Left lung (tissue), 10 donors: Measurements from ENCODE around the gene MAPT. TPM values are rescaled to one million over a fixed set of nuclear protein-coding genes. Genes with fewer than 3 reads are reported as not detected.

Source experiments
- ATAC-seq: fragments of 200-7000 bp; cut with Tn5 transposase; one replicate; pipeline ENCODE4 v1.9.1; 2020; ENCODE audit warnings: moderate library complexity
- DNase-seq, 4 donors: peaks; one replicate each; pipeline ENCODE4 v3.0.0-alpha.2; 2013 to 2020
- H3K27ac ChIP-seq, 2 donors: fragments of 200-600 bp; sonication (generic) in 1 of 2; one replicate each; pipeline versions ENCODE4 v1.5.0 to v1.8.0; 2020 to 2021
- H3K27me3 ChIP-seq, 2 donors: fragments of 200-600 bp; sonication (generic) in 1 of 2; one replicate each; pipeline versions ENCODE4 v1.5.0 to v1.8.0; 2020 to 2021
- H3K36me3 ChIP-seq, 2 donors: fragments of 200-600 bp; sonication (generic) in 1 of 2; one replicate each; pipeline versions ENCODE4 v1.5.0 to v1.8.0; 2020 to 2021
- H3K4me1 ChIP-seq, 2 donors: fragments of 200-600 bp; one replicate each; pipeline ENCODE4 v1.8.0; 2021
- H3K4me3 ChIP-seq, 2 donors: fragments of 200-600 bp; sonication (generic) in 1 of 2; one replicate each; pipeline versions ENCODE4 v1.5.0 to v1.8.0; 2020 to 2021; ENCODE audit warnings: mild to moderate bottlenecking in 1 of 2
- H3K9me3 ChIP-seq, 2 donors: fragments of 200-600 bp; sonication (generic) in 1 of 2; one replicate each; pipeline versions ENCODE4 v1.5.0 to v1.8.0; 2020 to 2021
- intact Hi-C, 2 donors: fragments of 100-400 bp; cut with DNase I; formaldehyde crosslinking; loops; one replicate each; pipeline versions ENCODE4 v1.11.2 to v1.14.2; 2022
- polyA plus RNA-seq, 6 donors: library from polyadenylated mRNA; unstranded; fragments of 120-200 nt; gene quantifications; one replicate each; pipeline ENCODE4 v1.2.1, GENCODE V29; 2013; ENCODE audit not compliant: insufficient read length in 6 of 6
- total RNA-seq, 2 donors: library from RNA; stranded (reverse); fragmentation: NEBNext Ultra II Directional; extraction: Animal tissue kit (Norgen Biotek cat#: 25700); gene quantifications; one replicate each; pipeline ENCODE4 v1.2.1, GENCODE V29; 2021
- TF ChIP-seq, protein P1 (sequence below), 2 donors: fragments of 200-600 bp; sonication (generic) in 1 of 2; IDR thresholded peaks; one replicate each; pipeline versions ENCODE4 v1.5.0 to v1.8.0; 2021; ENCODE audit warnings: antibody characterized with exemption in 2 of 2
- donor health status: DM: no; HTN: yes; CAD: no.
- donor health status: DM: no; HTN: no; CAD: no.

MAPT gene
- total and polyA plus RNA-seq, 8 donors: 0.99 to 7.7 (median 5.5) TPM

DNA sequence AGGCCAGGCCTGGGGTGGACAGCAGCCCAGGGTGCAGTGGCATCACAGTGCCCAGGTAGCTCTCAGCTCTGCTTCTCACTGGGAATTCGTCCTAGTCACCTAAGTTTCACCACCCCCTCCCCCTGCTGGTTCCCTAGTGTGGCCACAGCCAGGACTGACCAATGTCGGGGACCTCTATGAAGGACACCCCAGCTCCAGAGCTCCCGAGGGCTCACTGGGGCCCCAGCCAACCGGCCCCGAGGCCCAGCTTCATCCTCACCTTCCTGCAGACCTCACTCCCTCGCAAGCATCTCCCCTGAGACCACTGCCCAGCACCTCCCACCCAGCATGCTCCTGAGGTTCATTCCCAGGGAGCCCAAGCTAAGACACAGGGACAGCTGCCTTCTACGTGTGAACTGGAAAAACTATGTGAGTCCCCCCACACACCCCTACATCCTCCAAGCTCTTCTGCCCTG lies 44.8 kb upstream of the MAPT start:
- H3K27ac ChIP-seq: no peak overlapping the region
- DNase-seq (no peak), ATAC-seq (no peak)
- H3K36me3 ChIP-seq: no peaks in the 10 kb centered on the region
- TF ChIP-seq, protein P1, sequence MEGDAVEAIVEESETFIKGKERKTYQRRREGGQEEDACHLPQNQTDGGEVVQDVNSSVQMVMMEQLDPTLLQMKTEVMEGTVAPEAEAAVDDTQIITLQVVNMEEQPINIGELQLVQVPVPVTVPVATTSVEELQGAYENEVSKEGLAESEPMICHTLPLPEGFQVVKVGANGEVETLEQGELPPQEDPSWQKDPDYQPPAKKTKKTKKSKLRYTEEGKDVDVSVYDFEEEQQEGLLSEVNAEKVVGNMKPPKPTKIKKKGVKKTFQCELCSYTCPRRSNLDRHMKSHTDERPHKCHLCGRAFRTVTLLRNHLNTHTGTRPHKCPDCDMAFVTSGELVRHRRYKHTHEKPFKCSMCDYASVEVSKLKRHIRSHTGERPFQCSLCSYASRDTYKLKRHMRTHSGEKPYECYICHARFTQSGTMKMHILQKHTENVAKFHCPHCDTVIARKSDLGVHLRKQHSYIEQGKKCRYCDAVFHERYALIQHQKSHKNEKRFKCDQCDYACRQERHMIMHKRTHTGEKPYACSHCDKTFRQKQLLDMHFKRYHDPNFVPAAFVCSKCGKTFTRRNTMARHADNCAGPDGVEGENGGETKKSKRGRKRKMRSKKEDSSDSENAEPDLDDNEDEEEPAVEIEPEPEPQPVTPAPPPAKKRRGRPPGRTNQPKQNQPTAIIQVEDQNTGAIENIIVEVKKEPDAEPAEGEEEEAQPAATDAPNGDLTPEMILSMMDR (IDR thresholded peaks at IDR 0.05): no peak
- no peaks in the 10 kb centered on the region for H3K9me3 ChIP-seq
- H3K4me3 ChIP-seq: no peak overlapping the region
- no peaks in the 10 kb centered on the region for H3K4me1 ChIP-seq
- intact Hi-C loops: no loop called here
- H3K27me3 ChIP-seq: peaks cover 0 to 50% of the 10 kb centered on the region in 2 donors

DNA sequence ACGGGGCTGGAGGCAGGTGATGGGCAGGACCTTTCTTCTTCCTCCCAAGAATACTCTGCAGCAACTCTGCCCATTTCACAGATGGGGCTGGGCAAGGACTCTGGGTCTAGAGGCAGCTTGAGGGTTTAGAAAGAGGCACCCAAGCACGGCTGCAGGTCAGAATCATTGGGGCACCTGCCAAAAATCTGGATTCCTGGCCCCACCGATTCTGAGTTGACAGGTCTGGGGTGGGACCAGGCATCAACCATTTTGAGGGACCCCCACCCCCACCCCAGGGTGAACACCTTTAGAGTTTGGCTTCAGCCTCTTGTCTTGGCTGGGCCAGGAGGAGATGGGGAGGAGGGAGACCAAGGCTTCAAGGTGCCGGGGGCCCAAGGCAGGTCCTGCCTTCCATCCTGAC lies 44.3 kb upstream of the MAPT start:
- peaks cover 0 to 55% of the 10 kb centered on the region in 2 donors for H3K27me3 ChIP-seq
- ATAC-seq (no peak), DNase-seq (no peak)
- H3K36me3 ChIP-seq: no peaks in the 10 kb centered on the region
- no peak overlapping the region for H3K4me3 ChIP-seq
- no peaks in the 10 kb centered on the region for H3K4me1 ChIP-seq
- intact Hi-C loops: no loop called here
- TF ChIP-seq, protein P1 (IDR thresholded peaks at IDR 0.05): no peak
- H3K27ac ChIP-seq: no peak overlapping the region
- H3K9me3 ChIP-seq: no peaks in the 10 kb centered on the region

DNA sequence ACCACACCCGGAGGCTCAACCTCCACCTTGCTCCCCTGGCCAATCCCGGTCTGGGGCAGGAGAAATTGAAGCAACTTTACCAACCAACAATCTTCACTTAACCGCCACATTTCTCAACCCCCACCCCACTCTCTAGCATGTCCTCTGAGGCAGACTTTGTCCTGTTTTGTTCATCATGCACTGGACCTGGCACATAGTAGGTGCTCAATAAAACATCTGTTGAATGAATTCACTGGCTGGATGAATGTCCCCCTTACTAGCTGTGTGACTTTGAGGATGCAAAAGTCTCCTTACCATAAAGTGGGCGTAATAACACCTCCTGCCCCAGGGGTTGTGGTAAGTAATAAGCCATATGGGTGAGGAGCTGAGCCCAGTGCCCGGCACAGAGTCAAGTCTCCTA lies 43.9 kb upstream of the MAPT start:
- TF ChIP-seq, protein P1 (IDR thresholded peaks at IDR 0.05): no peak
- ATAC-seq: no peak
- no peak for DNase-seq
- Histone ChIP-seq H3K27ac (no peak overlapping the region), H3K36me3 (no peaks in the 10 kb centered on the region), H3K4me1 (no peaks in the 10 kb centered on the region), H3K9me3 (no peaks in the 10 kb centered on the region), H3K4me3 (no peak overlapping the region), H3K27me3 (peaks cover 0 to 57% of the 10 kb centered on the region in 2 donors)
- intact Hi-C loops: no loop called here

DNA sequence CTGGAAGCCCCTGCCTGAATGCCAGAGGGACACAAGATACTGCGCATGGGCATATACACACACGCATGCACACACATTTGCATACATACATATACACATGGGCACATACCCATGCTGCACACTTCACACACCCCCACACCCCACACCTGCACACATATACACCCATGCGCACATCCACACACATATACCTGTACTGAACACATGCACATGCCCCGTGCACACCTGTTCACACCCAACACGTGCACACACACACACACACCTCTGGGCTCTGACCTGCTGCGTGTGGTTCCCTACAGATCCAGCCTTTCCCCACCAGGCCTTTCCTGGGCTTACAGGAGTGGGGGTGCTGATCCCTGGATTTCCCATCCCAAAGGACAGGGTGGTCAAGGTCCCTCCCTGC lies 43.3 kb upstream of the MAPT start:
- Histone ChIP-seq H3K27ac (no peak overlapping the region), H3K27me3 (peaks cover 0 to 59% of the 10 kb centered on the region in 2 donors), H3K4me1 (no peaks in the 10 kb centered on the region), H3K36me3 (no peaks in the 10 kb centered on the region), H3K9me3 (no peaks in the 10 kb centered on the region), H3K4me3 (no peak overlapping the region)
- no peak for DNase-seq
- no peak for ATAC-seq
- intact Hi-C loops: no loop called here
- TF ChIP-seq, protein P1 (IDR thresholded peaks at IDR 0.05): no peak

DNA sequence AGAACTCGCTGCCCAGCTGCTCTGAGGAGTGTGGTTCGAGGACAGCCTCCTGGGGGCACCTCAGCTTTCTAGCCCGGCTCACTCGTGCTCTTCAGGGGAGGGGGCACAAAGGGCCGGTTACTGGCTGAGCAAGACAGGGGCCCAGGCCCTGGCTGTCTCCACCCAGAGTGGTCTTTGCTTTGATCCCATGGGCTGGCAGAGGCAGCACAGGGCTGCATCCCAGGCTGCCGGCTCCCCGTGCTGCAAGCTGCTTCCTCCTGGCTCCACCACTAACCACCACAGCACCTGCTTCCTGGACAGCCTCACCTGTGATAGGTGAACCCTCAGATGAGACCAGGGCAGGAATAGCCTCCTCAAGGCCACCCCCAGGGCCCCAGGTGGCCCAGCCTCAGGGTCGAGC lies 42.9 kb upstream of the MAPT start:
- H3K9me3 ChIP-seq: no peaks in the 10 kb centered on the region
- intact Hi-C loops: no loop called here
- H3K4me1 ChIP-seq: no peaks in the 10 kb centered on the region
- H3K27ac ChIP-seq: no peak overlapping the region
- H3K36me3 ChIP-seq: no peaks in the 10 kb centered on the region
- peaks cover 0 to 59% of the 10 kb centered on the region in 2 donors for H3K27me3 ChIP-seq
- ATAC-seq: no peak
- no peak overlapping the region for H3K4me3 ChIP-seq
- DNase-seq: no peak
- TF ChIP-seq, protein P1 (IDR thresholded peaks at IDR 0.05): no peak
